RWPE1 (cell line): ENCODE data around the gene EDIL3.

Experiments used
- CTCF ChIA-PET: fragments of 350-600 bp; sonication (Branson Sonifier 250); formaldehyde crosslinking; extraction: SDS; loops from one replicate; lab custom pipeline; 2021; lab: Yijun Ruan, JAX
- POLR2A ChIA-PET: fragments of 400-600 bp; formaldehyde crosslinking; extraction: SDS; loops from one replicate; lab custom pipeline; 2020; ENCODE audit warnings: antibody characterized with exemption; ENCODE audit not compliant: low non-redundant PET; lab: Yijun Ruan, JAX
- DNase-seq: peaks from one replicate; pipeline ENCODE4 v3.0.0; 2012; ENCODE audit warnings: low spot score
- H3K27ac ChIP-seq: fragments of 450-650 bp; 2 replicates; pipeline ENCODE4 v1.5.1; 2017
- TF ChIP-seq, protein P1 (sequence below): fragments of 450-650 bp; conservative IDR thresholded peaks from 2 replicates; pipeline ENCODE4 v1.5.1; 2017; ENCODE audit warnings: low read depth, mild to moderate bottlenecking

The EDIL3 gene

DNA sequence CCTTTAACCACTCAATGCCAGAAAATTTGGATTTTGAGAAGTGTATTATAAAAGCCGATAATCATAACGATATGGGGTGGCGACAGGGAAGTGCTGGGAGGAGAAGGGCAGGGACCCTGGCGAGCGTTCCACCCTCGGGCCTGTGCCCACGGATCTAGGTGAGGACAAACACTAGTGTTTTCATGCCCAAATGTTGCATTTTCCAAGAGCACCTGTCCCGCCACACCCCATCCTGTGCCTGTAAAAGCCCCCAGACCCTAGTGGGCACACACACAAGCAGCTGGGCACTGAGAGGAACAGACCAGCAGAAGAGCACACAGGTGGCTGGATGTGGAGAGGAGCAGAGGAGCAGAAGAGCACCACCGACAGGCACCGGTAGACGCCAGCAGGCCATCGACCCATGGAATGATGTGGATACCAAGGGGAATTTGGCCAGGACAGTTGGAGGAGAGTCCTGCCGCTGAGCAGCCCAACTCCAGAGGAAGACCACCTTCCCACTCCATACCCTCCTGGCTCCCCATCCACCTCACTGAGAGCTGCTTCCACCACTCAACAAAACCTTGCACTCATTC lies 315.0 kb downstream of the EDIL3 start:
- ChIA-PET CTCF (interaction anchor here (0.7 kb wide), 1 partner anchor 1026 kb away, joined by 3 read pairs; no protein-coding TSS in a partner anchor), POLR2A (no interaction called here)
- TF ChIP-seq, protein P1, sequence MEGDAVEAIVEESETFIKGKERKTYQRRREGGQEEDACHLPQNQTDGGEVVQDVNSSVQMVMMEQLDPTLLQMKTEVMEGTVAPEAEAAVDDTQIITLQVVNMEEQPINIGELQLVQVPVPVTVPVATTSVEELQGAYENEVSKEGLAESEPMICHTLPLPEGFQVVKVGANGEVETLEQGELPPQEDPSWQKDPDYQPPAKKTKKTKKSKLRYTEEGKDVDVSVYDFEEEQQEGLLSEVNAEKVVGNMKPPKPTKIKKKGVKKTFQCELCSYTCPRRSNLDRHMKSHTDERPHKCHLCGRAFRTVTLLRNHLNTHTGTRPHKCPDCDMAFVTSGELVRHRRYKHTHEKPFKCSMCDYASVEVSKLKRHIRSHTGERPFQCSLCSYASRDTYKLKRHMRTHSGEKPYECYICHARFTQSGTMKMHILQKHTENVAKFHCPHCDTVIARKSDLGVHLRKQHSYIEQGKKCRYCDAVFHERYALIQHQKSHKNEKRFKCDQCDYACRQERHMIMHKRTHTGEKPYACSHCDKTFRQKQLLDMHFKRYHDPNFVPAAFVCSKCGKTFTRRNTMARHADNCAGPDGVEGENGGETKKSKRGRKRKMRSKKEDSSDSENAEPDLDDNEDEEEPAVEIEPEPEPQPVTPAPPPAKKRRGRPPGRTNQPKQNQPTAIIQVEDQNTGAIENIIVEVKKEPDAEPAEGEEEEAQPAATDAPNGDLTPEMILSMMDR, result no peak
- DNase-seq, result no peak
- H3K27ac ChIP-seq, result no peak overlapping the region

DNA sequence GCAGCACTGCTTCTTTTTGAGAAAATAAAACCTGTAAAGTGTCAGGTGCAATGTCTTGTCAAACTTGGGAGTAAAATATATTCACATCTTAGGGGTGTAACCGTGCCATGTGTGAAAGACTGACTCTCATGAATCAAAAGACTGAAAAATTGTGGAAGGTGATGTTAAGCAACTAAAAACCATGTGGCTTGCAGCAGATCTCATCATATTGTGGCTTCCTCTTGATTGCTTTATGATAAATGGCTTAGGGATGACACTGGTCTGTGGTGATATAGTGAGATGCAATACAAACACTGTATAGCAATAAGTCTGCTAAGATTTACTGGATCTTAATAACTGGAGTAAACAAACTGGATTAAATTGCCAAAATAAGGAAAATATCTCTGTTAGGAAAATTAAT lies 321.6 kb downstream of the EDIL3 start:
- POLR2A ChIA-PET, result no interaction called here
- TF ChIP-seq, protein P1, result no peak
- H3K27ac ChIP-seq, result no peak overlapping the region
- no peak for DNase-seq
- CTCF ChIA-PET, result no interaction called here

DNA sequence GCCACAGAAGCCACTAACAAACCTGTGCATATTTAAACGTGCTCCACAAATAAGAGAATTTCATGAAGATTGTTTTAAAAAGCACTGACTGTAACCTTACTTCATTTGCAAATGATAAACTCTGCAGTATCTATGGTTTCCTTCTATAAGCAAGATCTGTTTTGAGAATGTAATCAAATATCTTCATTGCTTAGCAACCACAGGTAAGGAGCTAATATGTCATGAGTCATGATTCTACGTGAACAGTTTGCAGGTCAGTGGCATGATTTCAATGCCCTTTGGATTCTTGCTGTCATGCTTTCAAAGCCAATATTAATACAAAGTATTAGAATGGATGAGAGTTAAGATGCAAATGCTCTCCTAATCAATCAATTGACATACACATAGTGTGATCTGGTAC lies 325.0 kb downstream of the EDIL3 start:
- H3K27ac ChIP-seq, result no peak overlapping the region
- TF ChIP-seq, protein P1, result no peak
- DNase-seq, result peak; percentile 11
- ChIA-PET CTCF (no interaction called here), POLR2A (interaction anchor here (0.6 kb wide), 1 partner anchor 326 kb away, joined by 5 read pairs; no protein-coding TSS in a partner anchor)

DNA sequence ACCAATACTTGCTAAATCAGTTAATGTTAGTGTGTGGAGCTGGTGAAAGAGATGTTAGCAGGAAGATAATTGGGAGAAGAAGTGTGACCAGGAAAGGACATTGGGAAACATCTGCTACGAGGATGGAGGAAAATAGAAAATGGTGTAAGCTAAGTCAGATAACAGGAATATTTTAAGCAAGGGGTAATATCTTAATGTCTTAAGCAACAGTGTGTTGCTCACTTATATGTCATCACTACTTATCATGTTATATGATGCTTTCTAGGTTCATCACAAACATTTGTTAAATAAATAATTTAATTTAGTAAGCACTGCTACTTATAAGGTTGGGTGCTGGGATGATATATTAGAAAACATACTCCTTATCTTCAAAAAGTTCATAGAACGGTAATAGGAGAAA lies 326.1 kb downstream of the EDIL3 start:
- POLR2A ChIA-PET, result no interaction called here
- CTCF ChIA-PET, result interaction anchor here (0.6 kb wide), 1 partner anchor 131 kb away, joined by 8 read pairs; no protein-coding TSS in a partner anchor
- DNase-seq, result no peak
- TF ChIP-seq, protein P1, result no peak
- no peak overlapping the region for H3K27ac ChIP-seq

DNA sequence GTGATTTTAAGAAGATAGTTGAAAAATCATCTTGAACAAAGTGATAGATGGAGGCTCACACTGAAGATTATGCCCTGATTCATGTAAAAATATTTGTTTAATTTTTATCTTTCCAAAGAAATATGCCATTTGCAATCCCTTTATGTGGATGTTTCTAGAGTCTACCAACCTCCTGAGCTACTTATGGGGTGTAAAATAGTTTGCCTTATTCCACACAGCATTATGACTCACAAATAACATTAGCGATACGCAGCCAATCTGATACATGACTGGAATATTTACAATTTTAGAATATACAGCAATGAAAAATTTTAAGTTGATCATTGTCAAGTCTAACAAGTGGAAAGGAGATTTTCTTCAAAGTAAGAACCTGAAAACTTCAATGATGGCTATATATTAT lies 327.5 kb downstream of the EDIL3 start:
- H3K27ac ChIP-seq, result no peak overlapping the region
- DNase-seq, result no peak
- POLR2A ChIA-PET, result no interaction called here
- CTCF ChIA-PET, result no interaction called here
- TF ChIP-seq, protein P1, result no peak

DNA sequence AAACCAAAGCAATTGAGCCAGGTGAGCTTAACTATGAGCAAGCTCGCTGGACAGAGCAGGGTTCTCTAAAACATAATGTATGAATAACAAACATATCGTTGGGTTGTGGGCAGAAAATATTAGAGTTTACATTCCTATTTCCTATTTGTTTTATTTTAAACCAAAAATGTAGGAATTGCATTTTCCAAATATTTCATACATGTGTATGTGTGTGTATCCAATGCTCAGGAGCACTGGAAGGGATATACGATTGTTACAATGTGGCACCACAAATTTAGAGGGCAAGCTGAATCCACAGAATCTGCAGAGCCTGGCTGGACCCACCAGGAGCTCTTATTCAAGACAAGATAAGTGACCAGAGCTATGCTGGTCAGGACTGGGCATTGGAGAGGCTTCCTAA lies 338.7 kb downstream of the EDIL3 start:
- CTCF ChIA-PET, result interaction anchor here (0.6 kb wide), 1 partner anchor 8 kb away, joined by 5 read pairs; no protein-coding TSS in a partner anchor
- no peak for DNase-seq
- TF ChIP-seq, protein P1, result no peak
- no peak overlapping the region for H3K27ac ChIP-seq
- POLR2A ChIA-PET, result no interaction called here
